WTC11 (cell line): Measurements from ENCODE around the gene DLG5. TPM values are rescaled to one million over a fixed set of nuclear protein-coding genes. Genes with fewer than 3 reads are reported as not detected.

Source experiments
- ATAC-seq: fragments of 200-7000 bp; cut with Tn5 transposase; 2 replicates; pipeline ENCODE4 v1.10.0; 2021; ENCODE audit warnings: mild to moderate bottlenecking, moderate library complexity
- CTCF ChIA-PET: fragments of 300-600 bp; sonication (Branson Sonifier 250); formaldehyde crosslinking; loops from one replicate; lab custom pipeline; 2021; ENCODE audit warnings: antibody characterized with exemption; lab: Charles Lee
- POLR2A ChIA-PET: fragments of 350-600 bp; sonication (Branson Sonifier 250); formaldehyde crosslinking; loops from one replicate; lab custom pipeline; 2021; ENCODE audit warnings: antibody characterized with exemption; lab: Charles Lee
- DNase-seq: peaks from one replicate; pipeline ENCODE4 v3.0.0; 2021; ENCODE audit warnings: low spot score
- H3K27ac Mint-ChIP-seq: 2 replicates; pipeline ENCODE4 v1.8.0; 2021; ENCODE audit warnings: mixed read lengths
- H3K27me3 Mint-ChIP-seq: 2 replicates; pipeline ENCODE4 v1.8.0; 2021; ENCODE audit warnings: low read depth, mild to moderate bottlenecking, moderate library complexity, mixed read lengths
- H3K36me3 Mint-ChIP-seq: 2 replicates; pipeline ENCODE4 v1.8.0; 2021; ENCODE audit warnings: mixed read lengths
- H3K4me1 Mint-ChIP-seq: 2 replicates; pipeline ENCODE4 v1.8.0; 2022; ENCODE audit warnings: mixed read lengths
- H3K4me3 Mint-ChIP-seq: 2 replicates; pipeline ENCODE4 v1.8.0; 2021; ENCODE audit warnings: mild to moderate bottlenecking, moderate library complexity, mixed read lengths
- H3K9me3 Mint-ChIP-seq: 2 replicates; pipeline ENCODE4 v1.8.0; 2021; ENCODE audit warnings: mixed read lengths
- EMX1 ChIP-seq: fragments of 250-450 bp; sonication (Bioruptor Pico); IDR thresholded peaks from 2 replicates; pipeline ENCODE4 v1.8.0; 2021; ENCODE audit warnings: mild to moderate bottlenecking
- OVOL2 ChIP-seq: fragments of 250-450 bp; sonication (Bioruptor Pico); IDR thresholded peaks from 2 replicates; pipeline ENCODE4 v1.9.0; 2021; ENCODE audit warnings: mild to moderate bottlenecking, borderline replicate concordance
- RORB ChIP-seq: fragments of 250-450 bp; sonication (Bioruptor Pico); IDR thresholded peaks from 2 replicates; pipeline ENCODE4 v1.9.0; 2021; ENCODE audit warnings: mild to moderate bottlenecking
- SMAD3 ChIP-seq: sonication (generic); formaldehyde crosslinking; IDR thresholded peaks from 2 replicates; pipeline ENCODE4 v1.8.0; 2022; ENCODE audit warnings: missing genetic modification reagents, mild to moderate bottlenecking, borderline replicate concordance
- TP53 ChIP-seq: sonication (generic); formaldehyde crosslinking; IDR thresholded peaks from 2 replicates; pipeline ENCODE4 v1.8.1; 2023; ENCODE audit warnings: mild to moderate bottlenecking, missing genetic modification reagents
- ZNF121 ChIP-seq: sonication (generic); formaldehyde crosslinking; IDR thresholded peaks from 2 replicates; pipeline ENCODE4 v1.8.0; 2023; ENCODE audit warnings: missing genetic modification reagents
- ZNF138 ChIP-seq: sonication (generic); formaldehyde crosslinking; conservative IDR thresholded peaks from 2 replicates; pipeline ENCODE4 v1.8.1; 2022; ENCODE audit warnings: mild to moderate bottlenecking, moderate library complexity, missing genetic modification reagents
- ZNF671 ChIP-seq: fragments of 250-450 bp; sonication (Bioruptor Pico); IDR thresholded peaks from 2 replicates; pipeline ENCODE4 v1.8.0; 2021; ENCODE audit warnings: mild to moderate bottlenecking
- total RNA-seq: library from RNA; stranded (reverse); gene quantifications from 3 replicates; pipeline ENCODE4 v1.2.3, GENCODE V29; 2021
- TF ChIP-seq, protein P1 (sequence below): sonication (generic); formaldehyde crosslinking; conservative IDR thresholded peaks from 2 replicates; pipeline ENCODE4 v1.8.1; 2023; ENCODE audit warnings: mild to moderate bottlenecking, low read depth, missing genetic modification reagents, moderate library complexity
- TF ChIP-seq, protein P2 (sequence below): fragments of 250-450 bp; sonication (Bioruptor Pico); IDR thresholded peaks from 2 replicates; pipeline ENCODE4 v1.9.0; 2021; ENCODE audit warnings: mild to moderate bottlenecking
- TF ChIP-seq, protein P3 (sequence below): fragments of 250-450 bp; sonication (Bioruptor Pico); conservative IDR thresholded peaks from 2 replicates; pipeline ENCODE4 v1.9.0; 2021; ENCODE audit warnings: mild to moderate bottlenecking
- TF ChIP-seq, protein P4 (sequence below): sonication (generic); formaldehyde crosslinking; IDR thresholded peaks from 2 replicates; pipeline ENCODE4 v1.8.0; 2022; ENCODE audit warnings: mild to moderate bottlenecking, missing genetic modification reagents
- TF ChIP-seq, protein P5 (sequence below): sonication (generic); formaldehyde crosslinking; IDR thresholded peaks from 2 replicates; pipeline ENCODE4 v1.8.1; 2023; ENCODE audit warnings: mild to moderate bottlenecking, missing genetic modification reagents, moderate library complexity
- TF ChIP-seq, protein P6 (sequence below): sonication (generic); formaldehyde crosslinking; IDR thresholded peaks from 2 replicates; pipeline ENCODE4 v1.8.0; 2022; ENCODE audit warnings: mild to moderate bottlenecking, missing genetic modification reagents
- TF ChIP-seq, protein P7 (sequence below): sonication (generic); formaldehyde crosslinking; IDR thresholded peaks from 2 replicates; pipeline ENCODE4 v1.8.1; 2022; ENCODE audit warnings: low read depth, missing genetic modification reagents, borderline replicate concordance
- TF ChIP-seq, protein P8 (sequence below): fragments of 250-450 bp; sonication (Bioruptor Pico); IDR thresholded peaks from 2 replicates; pipeline ENCODE4 v1.8.0; 2021; ENCODE audit warnings: mild to moderate bottlenecking
- TF ChIP-seq, protein P9 (sequence below): sonication (generic); formaldehyde crosslinking; IDR thresholded peaks from 2 replicates; pipeline ENCODE4 v1.8.1; 2023; ENCODE audit warnings: mild to moderate bottlenecking, missing genetic modification reagents, moderate library complexity
- TF ChIP-seq, protein P10 (sequence below): sonication (generic); formaldehyde crosslinking; IDR thresholded peaks from 2 replicates; pipeline ENCODE4 v1.8.1; 2023; ENCODE audit warnings: mild to moderate bottlenecking, moderate library complexity, missing genetic modification reagents

The DLG5 gene
- total RNA-seq, 1 experiment from 2014 or later = 65.5 TPM

DNA sequence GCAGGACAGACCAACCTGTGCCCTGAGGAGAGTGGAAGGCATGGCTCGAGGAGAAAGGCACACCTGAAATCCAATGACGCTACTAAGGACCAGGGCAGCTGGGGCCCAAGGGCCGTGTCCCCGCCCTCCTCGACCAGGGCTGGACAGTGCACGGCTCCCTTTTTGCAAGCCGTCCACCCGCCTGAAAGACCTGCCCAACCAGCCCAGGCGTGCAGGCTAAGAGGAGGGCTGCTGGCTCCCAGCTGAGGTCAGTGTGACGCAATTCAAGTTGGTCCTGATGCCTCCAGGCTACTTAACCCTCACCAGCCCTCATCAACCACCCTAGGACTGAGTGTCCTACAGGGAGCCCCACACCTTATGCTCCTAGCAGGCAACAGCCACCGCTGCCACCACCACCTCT is 69.3 kb downstream of the DLG5 start:
- Mint-ChIP-seq H3K27ac (peak overlapping the region; percentile 59), H3K4me3 (no peak overlapping the region), H3K36me3 (peaks cover 30% of the 10 kb centered on the region), H3K4me1 (peaks cover 12% of the 10 kb centered on the region), H3K27me3 (no peaks in the 10 kb centered on the region), H3K9me3 (no peaks in the 10 kb centered on the region)
- DNase-seq (no peak), ATAC-seq (no peak)
- TF ChIP-seq, protein P1, sequence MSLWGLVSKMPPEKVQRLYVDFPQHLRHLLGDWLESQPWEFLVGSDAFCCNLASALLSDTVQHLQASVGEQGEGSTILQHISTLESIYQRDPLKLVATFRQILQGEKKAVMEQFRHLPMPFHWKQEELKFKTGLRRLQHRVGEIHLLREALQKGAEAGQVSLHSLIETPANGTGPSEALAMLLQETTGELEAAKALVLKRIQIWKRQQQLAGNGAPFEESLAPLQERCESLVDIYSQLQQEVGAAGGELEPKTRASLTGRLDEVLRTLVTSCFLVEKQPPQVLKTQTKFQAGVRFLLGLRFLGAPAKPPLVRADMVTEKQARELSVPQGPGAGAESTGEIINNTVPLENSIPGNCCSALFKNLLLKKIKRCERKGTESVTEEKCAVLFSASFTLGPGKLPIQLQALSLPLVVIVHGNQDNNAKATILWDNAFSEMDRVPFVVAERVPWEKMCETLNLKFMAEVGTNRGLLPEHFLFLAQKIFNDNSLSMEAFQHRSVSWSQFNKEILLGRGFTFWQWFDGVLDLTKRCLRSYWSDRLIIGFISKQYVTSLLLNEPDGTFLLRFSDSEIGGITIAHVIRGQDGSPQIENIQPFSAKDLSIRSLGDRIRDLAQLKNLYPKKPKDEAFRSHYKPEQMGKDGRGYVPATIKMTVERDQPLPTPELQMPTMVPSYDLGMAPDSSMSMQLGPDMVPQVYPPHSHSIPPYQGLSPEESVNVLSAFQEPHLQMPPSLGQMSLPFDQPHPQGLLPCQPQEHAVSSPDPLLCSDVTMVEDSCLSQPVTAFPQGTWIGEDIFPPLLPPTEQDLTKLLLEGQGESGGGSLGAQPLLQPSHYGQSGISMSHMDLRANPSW (CRISPR knock-in tag) = no peak
- no peak for TF ChIP-seq ZNF671 (CRISPR knock-in tag)
- no peak for TF ChIP-seq EMX1 (CRISPR knock-in tag)
- TF ChIP-seq, protein P2, sequence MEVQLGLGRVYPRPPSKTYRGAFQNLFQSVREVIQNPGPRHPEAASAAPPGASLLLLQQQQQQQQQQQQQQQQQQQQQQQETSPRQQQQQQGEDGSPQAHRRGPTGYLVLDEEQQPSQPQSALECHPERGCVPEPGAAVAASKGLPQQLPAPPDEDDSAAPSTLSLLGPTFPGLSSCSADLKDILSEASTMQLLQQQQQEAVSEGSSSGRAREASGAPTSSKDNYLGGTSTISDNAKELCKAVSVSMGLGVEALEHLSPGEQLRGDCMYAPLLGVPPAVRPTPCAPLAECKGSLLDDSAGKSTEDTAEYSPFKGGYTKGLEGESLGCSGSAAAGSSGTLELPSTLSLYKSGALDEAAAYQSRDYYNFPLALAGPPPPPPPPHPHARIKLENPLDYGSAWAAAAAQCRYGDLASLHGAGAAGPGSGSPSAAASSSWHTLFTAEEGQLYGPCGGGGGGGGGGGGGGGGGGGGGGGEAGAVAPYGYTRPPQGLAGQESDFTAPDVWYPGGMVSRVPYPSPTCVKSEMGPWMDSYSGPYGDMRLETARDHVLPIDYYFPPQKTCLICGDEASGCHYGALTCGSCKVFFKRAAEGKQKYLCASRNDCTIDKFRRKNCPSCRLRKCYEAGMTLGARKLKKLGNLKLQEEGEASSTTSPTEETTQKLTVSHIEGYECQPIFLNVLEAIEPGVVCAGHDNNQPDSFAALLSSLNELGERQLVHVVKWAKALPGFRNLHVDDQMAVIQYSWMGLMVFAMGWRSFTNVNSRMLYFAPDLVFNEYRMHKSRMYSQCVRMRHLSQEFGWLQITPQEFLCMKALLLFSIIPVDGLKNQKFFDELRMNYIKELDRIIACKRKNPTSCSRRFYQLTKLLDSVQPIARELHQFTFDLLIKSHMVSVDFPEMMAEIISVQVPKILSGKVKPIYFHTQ (CRISPR knock-in tag) = no peak
- TF ChIP-seq, protein P3, sequence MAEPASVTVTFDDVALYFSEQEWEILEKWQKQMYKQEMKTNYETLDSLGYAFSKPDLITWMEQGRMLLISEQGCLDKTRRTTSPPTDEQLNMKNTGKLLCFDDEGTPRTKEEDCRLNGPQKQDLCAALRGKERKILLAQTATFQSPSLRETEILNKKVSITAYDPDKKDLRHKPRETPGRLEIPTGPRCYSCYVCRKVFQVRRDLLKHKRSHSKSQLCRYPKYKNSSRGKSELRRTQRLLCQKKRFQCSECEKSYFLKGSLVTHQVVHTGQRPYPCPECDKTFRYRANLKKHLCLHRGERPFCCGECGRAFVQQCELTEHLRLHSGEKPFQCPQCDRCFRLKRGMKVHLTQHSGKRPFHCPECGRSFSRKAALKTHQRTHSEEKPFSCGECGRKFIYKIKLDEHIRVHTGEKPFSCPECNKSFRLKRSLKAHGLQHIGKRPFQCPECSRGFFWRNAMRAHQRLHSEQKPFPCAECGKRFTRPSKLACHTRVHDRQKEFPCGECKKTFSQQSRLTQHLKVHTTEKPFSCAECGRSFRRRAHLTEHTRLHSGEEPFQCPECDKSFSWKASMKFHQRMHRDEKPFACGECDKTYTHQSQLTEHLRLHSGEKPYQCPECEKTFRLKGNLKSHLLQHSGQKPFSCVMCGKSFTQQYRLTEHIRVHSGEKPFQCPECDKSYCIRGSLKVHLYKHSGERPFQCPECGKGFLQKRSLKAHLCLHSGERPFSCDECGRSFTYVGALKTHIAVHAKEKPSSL (CRISPR knock-in tag) = no peak
- TF ChIP-seq, protein P4, sequence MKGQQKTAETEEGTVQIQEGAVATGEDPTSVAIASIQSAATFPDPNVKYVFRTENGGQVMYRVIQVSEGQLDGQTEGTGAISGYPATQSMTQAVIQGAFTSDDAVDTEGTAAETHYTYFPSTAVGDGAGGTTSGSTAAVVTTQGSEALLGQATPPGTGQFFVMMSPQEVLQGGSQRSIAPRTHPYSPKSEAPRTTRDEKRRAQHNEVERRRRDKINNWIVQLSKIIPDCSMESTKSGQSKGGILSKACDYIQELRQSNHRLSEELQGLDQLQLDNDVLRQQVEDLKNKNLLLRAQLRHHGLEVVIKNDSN (CRISPR knock-in tag) = no peak
- TF ChIP-seq ZNF121 = no peak
- TF ChIP-seq, protein P5, sequence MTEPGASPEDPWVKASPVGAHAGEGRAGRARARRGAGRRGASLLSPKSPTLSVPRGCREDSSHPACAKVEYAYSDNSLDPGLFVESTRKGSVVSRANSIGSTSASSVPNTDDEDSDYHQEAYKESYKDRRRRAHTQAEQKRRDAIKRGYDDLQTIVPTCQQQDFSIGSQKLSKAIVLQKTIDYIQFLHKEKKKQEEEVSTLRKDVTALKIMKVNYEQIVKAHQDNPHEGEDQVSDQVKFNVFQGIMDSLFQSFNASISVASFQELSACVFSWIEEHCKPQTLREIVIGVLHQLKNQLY (CRISPR knock-in tag) = no peak
- TF ChIP-seq OVOL2 (CRISPR knock-in tag) = no peak
- TF ChIP-seq, protein P6, sequence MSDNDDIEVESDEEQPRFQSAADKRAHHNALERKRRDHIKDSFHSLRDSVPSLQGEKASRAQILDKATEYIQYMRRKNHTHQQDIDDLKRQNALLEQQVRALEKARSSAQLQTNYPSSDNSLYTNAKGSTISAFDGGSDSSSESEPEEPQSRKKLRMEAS (CRISPR knock-in tag) = no peak
- TF ChIP-seq, protein P7, sequence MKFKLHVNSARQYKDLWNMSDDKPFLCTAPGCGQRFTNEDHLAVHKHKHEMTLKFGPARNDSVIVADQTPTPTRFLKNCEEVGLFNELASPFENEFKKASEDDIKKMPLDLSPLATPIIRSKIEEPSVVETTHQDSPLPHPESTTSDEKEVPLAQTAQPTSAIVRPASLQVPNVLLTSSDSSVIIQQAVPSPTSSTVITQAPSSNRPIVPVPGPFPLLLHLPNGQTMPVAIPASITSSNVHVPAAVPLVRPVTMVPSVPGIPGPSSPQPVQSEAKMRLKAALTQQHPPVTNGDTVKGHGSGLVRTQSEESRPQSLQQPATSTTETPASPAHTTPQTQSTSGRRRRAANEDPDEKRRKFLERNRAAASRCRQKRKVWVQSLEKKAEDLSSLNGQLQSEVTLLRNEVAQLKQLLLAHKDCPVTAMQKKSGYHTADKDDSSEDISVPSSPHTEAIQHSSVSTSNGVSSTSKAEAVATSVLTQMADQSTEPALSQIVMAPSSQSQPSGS (CRISPR knock-in tag) = no peak
- POLR2A ChIA-PET = no interaction called here
- CTCF ChIA-PET = interaction anchor here (1.2 to 3.6 kb wide), 3 partner anchors 10 to 33 kb away, joined by 5 to 15 read pairs (median 8); no protein-coding TSS in a partner anchor

DNA sequence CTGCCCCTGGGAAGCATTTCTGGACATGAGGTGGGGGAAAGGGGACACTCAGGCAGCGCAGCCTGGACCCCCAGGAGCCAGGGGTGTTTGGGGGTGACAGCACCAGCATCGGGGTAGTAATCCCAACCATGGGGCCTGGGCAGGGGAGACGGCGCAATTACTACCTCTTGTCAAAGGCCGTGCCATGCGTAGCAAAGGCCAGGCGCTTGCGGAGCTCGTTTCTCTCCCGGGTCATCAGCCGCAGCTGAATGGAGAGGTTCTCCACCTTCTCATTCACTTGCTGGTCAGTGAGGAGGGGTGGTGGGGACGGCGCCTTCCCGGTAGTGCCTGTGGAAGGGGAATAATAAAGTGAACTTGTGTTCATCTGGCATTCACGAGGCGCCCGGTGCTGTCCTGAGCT is 70.0 kb downstream of the DLG5 start:
- H3K27ac Mint-ChIP-seq = no peak overlapping the region; the same call in 1 of the 2 replicates
- POLR2A ChIA-PET = no interaction called here
- H3K27me3 Mint-ChIP-seq = no peaks in the 10 kb centered on the region
- DNase-seq (no peak), ATAC-seq (no peak)
- peaks cover 16% of the 10 kb centered on the region for H3K4me1 Mint-ChIP-seq
- H3K4me3 Mint-ChIP-seq = no peak overlapping the region
- H3K9me3 Mint-ChIP-seq = no peaks in the 10 kb centered on the region
- H3K36me3 Mint-ChIP-seq = peaks cover 34% of the 10 kb centered on the region
- CTCF ChIA-PET = interaction anchor here (1.2 to 3.6 kb wide), 2 partner anchors 10 to 33 kb away, joined by 5 to 15 read pairs; no protein-coding TSS in a partner anchor
- no peak for TF ChIP-seq EMX1 (CRISPR knock-in tag)
- TF ChIP-seq, protein P8, sequence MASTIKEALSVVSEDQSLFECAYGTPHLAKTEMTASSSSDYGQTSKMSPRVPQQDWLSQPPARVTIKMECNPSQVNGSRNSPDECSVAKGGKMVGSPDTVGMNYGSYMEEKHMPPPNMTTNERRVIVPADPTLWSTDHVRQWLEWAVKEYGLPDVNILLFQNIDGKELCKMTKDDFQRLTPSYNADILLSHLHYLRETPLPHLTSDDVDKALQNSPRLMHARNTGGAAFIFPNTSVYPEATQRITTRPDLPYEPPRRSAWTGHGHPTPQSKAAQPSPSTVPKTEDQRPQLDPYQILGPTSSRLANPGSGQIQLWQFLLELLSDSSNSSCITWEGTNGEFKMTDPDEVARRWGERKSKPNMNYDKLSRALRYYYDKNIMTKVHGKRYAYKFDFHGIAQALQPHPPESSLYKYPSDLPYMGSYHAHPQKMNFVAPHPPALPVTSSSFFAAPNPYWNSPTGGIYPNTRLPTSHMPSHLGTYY (CRISPR knock-in tag) = no peak
- no peak for TF ChIP-seq SMAD3 (CRISPR knock-in tag)
- TF ChIP-seq, protein P9, sequence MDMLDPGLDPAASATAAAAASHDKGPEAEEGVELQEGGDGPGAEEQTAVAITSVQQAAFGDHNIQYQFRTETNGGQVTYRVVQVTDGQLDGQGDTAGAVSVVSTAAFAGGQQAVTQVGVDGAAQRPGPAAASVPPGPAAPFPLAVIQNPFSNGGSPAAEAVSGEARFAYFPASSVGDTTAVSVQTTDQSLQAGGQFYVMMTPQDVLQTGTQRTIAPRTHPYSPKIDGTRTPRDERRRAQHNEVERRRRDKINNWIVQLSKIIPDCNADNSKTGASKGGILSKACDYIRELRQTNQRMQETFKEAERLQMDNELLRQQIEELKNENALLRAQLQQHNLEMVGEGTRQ (CRISPR knock-in tag) = no peak
- TF ChIP-seq, protein P10, sequence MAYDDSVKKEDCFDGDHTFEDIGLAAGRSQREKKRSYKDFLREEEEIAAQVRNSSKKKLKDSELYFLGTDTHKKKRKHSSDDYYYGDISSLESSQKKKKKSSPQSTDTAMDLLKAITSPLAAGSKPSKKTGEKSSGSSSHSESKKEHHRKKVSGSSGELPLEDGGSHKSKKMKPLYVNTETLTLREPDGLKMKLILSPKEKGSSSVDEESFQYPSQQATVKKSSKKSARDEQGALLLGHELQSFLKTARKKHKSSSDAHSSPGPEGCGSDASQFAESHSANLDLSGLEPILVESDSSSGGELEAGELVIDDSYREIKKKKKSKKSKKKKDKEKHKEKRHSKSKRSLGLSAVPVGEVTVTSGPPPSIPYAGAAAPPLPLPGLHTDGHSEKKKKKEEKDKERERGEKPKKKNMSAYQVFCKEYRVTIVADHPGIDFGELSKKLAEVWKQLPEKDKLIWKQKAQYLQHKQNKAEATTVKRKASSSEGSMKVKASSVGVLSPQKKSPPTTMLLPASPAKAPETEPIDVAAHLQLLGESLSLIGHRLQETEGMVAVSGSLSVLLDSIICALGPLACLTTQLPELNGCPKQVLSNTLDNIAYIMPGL (CRISPR knock-in tag) = no peak
- TF ChIP-seq ZNF138 (CRISPR knock-in tag) = no peak
- no peak for TF ChIP-seq TP53
- TF ChIP-seq RORB = no peak
